Stimulated activated CD8-positive, alpha-beta memory T cell treated with anti-CD3 and anti-CD28 coated beads, Interleukin-7, amount 100 ng/mL, for 48 hours (primary cell): ENCODE data around the gene FOSL1.
A peak's percentile ranks its signal among the peaks of the same experiment; 100 is the strongest.
"Not testable (repeated sequence)": the region's sequence is repeated elsewhere in the genome, so short reads cannot be mapped to it uniquely, and the experiment has no call there.

Experiments
- DNase-seq, 2 donors: peaks; one replicate each; pipeline ENCODE4 v3.0.0-alpha.2; 2020; ENCODE audit warnings: low read depth in 1 of 2; ENCODE audit errors: extremely low read depth in 1 of 2

Gene FOSL1

DNA sequence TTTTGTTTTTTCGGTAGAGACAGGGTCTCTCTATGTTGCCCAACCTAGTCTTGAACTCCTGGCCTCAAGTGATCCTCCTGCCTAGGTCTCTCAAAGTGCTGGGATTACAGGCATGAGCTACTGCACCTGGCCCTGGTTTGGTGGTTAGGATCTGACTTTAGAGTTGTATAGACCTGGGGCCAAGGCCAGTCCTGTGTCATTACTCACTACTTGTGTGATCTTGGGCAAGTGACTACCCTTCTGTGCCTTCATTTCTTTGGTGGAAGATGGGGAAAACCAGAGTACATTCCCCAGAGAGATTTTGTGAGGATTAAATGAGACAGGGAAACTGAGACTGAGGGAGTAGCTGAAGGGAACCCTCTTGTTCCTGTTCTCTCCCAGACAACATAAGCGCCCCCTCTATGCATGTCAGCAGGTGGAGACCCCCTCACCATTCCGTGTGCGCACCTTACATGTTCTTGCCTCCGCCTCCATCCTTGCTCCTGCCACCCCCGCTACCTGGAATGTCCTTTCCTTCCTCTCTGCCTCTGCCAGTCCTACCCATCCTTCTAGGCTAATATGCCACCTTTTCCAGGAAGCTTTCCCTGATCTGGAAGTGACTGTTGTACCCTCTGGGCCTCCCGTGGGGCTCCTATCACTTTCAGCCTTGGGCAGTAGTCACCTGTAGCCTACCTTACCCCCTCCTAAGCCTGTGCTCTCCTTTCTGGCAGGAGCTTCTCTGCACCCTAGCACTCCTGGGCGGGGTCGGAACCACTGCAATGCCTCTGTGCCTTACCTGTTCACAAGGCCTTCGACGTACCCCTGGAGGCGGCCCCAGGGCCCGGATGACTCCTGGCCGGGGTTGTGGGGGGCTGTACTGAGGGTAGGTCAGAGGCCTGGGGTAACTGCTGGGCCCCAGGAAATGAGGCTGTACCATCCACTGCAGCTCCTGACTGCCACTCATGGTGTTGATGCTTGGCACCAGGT lies 3.9 kb downstream of the FOSL1 start:
- DNase-seq = no peak

GRCh38 chr11:65895482-65895981 lies 4.7 kb downstream of the FOSL1 start:
- no peak for DNase-seq

GRCh38 chr11:65894034-65894591 lies 6.1 kb downstream of the FOSL1 start:
- no peak for DNase-seq

DNA sequence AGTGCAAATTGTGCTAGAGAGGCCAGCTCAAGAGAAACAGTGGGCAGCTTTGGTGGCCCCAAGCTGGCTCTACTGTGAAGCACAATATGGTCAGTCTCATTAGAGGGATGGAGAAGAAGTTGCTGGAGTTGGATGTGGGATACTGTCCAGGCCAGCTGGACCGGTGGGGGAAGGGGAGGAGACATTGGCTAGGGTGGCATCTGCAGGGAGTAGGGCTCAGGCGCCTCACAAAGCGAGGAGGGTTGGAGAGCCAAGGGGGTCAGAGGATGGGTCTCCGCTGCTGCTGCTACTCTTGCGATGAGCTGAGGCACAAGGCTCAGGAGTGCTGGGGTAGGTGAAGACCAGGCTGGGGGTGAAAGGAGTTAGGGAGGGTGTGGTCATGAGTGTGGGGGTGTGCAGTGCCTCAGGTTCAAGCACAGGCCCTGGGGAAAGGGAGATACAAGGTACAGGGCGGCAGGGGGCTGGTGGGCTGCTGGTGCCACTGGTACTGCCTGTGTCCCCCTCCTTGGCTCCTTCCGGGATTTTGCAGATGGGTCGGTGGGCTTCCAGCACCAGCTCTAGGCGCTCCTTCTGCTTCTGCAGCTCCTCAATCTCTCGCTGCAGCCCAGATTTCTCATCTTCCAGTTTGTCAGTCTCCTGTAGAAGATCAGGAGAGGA lies 7.4 kb downstream of the FOSL1 start:
- no peak for DNase-seq

- not testable (repeated sequence) for DNase-seq
These were observed 8.0 kb downstream of the FOSL1 start for GRCh38 chr11:65892137-65892540.

DNA sequence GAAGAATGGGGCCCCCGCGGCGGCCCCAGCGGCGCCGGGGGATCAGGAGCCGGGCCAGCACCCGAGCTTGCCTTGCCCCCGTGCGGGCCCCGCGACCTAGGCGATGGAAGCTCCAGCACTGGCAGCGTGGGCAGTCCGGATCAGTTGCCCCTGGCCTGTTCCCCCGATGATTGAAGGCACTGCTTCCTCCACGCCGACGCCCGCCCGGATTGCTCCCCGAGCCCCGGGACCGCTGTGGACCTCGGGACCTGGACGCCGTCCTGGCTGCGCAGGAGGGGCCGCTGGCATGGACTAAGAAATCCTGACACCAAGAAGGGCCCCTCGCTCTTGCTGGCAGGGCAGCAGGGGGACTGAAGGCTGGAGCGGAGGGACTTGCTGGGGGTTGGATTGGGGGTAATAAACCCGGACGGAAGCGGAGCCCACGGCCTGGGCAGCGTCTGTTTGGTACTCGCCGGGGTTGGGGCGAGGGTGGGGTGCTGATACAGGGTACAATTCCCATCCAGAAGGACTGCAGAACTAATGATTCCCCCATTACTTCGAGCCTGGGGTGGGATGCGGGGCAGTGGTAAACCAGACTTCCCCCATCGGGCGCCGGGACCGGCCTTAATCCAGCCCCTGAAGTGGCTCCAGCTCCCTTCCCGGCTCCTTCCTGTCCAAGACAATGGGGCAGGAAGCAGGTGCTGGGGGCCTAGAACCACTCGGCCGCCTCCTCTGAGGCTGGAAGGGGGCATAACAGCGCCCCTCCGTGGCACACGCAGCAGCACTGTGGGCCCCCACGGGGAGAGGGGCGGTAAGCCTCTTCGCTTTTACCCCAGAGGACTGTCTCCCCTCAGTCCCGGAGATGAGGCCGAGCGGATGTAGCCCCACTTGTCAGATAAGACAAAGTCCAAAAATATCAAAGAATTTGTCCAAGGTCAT lies 8.7 kb downstream of the FOSL1 start:
- DNase-seq = no peak

- DNase-seq = peak; percentile 98
These were observed 9.6 kb downstream of the FOSL1 start, which contains the start of gene CCDC85B for GRCh38 chr11:65890324-65891218. CCDC85B (plus strand) TSS chr11:65890673; CDS start chr11:65890784, 111 bp downstream.

DNA sequence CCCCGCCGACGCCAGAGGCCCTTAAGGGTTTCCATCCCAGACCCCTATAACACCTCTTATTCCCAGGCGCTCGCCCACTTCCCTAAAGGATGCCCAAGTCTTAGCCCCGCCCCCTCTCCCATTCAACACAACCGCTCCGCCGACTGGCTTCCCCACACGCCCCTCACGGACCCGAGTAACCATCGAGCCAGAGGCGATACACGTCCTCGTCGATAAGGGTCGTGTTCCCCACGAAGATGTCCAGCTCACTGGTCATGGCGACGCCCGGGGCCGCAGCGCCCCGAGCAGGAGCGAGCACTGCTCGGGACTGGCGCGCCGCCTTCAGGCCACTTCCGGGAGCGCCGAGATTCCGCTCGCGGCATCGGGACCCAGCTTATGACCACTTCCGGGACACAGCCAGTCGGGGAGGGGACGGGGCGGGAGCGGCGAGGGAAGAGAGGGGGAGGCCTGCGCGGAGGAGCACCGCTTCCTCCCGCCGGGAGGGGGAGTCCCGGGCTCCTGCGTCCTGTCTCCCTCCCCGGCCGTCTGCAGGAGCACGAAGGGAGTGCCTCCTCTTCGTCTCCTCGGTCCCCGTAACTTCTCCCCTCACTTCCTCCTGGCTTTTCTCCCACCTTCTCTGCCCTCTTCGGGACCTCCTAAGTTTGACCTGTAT lies 11.9 kb downstream of the FOSL1 start, which contains the start of gene FIBP:
FIBP (minus strand) TSS at position 309 of the 652 bp plus-strand sequence; CDS start at position 256, 53 bp downstream.
- DNase-seq = peak; percentile 95

- DNase-seq = no peak
These were observed 12.4 kb downstream of the FOSL1 start for GRCh38 chr11:65887723-65888162.

- DNase-seq = no peak
These were observed 13.1 kb downstream of the FOSL1 start for GRCh38 chr11:65886826-65887722.

DNA sequence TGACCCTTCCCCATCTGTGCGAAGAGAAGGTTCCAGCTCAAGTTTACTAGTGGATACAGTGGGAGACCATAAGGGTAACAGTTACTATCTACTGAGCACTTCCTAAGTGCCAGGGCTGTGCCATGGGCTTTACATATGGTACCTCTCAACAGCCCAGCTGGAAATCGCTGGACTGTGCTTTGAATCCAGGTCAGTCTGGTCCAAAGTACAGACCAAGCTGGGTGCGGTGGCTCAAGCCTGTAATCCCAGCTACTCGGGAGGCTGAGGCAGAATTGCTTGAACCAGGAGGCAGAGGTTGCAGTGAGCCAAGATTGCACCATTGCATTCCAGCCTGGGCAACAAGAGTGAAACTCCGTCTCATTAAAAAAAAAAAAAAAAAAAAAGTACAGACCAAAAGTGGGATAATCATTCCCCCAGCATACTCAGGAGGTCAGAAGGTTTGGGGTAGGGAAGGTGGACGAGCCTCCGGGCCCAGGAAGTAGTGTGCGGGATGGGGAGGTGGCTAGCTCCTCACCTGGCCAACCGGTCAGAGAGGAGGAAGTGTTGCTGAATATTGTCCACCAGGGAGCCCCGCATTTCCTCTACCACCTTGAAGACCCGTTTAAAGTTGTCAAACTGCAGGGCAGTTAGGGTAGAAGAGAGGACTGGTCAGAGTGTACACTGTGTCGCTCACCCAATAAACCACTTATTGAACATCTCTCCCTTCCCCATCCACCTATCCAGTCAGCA lies 14.2 kb downstream of the FOSL1 start:
- DNase-seq = no peak

DNA sequence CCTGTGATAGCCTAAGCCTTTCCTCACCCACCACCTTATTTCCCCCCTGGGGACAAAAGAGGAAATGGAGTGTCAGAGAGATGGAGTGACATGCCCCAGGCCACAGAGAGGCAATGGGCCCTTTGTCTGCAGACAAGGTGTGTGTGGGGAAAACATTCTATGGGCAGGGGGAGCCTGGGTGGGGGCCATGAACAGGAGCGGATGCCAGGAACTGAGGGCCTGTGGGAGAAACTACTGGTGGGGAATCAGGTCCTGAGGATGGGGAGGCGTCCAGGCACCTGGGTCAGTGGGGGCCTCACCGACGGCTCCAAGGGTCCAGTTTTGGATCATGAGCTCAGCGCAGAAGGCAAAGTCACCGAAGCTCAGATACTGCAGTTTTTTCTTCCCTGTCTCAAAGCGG lies 15.0 kb downstream of the FOSL1 start:
- DNase-seq = no peak

- DNase-seq = no peak
These were observed 15.5 kb downstream of the FOSL1 start for GRCh38 chr11:65884716-65885092.

DNA sequence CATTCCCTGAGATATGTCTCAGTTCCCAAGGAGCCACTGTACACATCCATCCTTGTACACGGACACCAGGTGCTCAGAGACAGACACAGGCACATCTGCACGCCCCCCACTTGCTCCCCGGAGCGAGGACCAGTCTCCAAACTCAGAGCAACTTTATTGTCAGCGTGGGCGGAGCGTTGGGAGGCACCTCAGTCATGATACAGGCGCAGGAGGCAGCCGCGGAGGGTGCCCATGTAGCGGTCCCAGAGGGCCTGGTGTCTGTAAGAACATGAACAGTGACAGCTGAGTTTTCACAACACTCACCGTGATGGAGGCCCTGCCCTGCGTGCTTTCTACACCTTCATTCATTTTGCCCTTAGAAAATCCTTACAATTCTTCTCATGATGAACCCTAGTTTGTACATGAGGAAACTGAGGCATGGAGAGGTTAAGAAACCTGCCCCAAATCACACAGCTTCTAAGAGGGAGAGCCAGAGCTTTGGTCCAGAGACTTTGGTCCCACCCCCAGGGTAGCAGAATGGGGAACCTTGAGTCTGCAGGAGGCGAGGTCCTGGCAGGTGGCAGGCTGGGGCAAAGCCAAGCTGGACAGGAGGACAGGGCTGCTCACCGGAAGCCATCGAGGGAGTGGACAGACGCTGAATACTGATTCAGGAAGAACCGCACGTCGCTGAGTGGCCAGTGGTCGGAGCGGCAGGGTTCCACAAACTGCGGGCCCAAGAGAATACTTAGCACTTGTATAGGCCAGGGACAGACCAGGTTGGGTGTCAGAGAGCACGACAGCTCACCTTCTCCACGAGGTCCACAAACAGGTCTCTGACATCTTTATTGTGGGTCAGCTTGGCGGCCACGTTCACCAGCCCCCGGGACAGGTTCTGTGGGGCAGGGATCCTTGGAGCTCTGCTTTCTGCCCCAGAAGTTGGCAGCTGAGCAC lies 16.1 kb downstream of the FOSL1 start:
- no peak for DNase-seq

- DNase-seq = no peak
These were observed 17.0 kb downstream of the FOSL1 start for GRCh38 chr11:65883058-65883761.
